ENCODE results near the gene MTX2.
A peak's percentile ranks its signal among the peaks of the same experiment; 100 is the strongest.

The MTX2 gene

DNA sequence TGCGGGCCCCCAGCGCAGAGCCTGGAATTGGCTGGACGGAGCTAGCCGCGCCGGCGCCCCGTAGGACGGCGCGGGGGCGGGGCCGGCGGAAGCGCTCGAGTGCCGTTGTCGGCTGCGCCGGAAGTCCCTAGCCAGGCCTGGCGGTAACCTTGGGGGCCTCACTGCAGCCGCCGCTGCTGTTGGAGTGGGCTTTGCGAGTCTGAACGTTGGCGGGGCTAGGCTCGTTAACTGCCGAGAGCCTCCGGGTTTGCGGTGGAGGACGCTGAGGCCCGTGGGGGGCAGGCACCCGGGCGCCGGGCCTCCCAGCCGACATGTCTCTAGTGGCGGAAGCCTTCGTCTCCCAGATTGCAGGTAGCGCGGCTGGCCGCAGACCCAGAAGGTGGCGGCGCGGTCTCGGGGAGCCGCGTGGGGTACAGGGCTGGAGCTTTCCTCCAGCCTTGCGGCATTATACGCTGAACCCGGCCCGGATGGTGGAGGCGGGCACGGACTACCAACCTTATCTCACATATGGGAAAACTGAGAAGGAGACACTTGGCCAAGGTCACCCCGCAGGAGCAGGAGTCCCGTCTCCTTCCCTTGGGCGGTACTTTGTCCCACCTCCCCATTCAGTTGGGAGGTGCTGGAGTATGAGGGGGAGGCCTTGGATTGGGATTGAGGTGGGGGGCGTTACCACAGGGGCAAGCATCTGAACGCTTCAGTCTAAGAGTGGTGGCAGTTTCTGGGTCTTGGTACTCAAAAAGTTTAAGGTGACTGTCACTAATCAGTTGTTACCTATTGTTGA lies at the start of gene MTX2:
MTX2 (plus strand) TSS at position 124 of the 781 bp plus-strand sequence; CDS start at position 312, 188 bp downstream.
- peak; percentile 69 for DNase-seq

DNA sequence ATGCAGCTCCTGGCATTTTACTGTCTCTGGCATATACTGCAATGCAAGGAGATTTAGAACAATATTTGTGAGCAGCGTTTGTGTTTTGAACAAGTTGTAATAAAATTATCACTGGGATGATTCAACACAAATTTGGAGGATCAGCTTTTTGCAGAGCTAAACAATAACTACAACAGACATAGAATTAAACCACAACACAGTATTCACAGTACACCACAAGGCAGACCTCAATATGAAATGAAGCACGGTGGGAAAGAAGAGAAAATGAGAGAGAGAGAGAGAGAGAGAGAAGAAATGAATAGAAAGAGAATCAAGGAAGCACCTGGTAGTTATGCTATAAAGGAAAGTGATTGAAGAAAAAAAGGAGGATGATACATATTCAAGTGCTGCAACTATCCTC lies 41.4 kb upstream of the MTX2 start:
- no peak for DNase-seq

DNA sequence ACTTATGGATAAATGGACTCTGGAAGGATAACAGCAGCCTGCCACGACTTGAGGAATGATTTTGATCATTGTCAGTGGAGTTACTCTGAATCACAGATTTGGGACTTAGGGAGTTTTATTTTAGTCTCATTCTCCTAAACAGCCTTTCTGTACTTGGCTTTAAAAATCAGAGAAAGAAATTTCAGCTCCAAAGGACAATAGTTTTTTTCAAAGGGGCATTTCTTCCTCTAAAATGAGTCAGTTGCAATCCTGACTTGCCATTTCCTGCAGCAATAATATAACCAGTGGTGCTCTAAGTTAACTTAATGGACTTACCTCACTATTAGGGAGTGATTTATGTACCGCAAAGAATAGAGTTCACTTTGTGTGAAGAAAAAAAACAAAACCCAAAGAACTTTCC lies 35.1 kb upstream of the MTX2 start:
- DNase-seq: no peak

DNA sequence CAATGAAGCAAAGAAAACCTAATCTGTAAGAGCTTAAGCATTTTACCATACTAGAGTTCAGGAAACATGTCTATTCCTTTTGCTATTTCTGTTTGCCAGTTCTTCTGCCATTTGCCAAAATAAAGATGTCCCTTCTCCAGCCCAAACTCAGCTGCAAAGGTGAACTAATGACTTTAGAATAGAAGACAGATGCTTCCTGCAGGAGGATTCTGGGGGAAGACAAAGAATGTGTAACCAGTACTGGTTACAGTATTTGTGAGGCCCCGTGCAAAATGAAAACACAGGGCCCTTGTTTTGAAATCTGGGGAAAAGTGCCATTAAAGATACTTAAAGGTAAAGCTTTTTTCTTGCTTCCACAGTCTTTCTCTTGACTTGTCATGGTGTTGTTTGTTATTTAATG lies 34.3 kb upstream of the MTX2 start:
- DNase-seq: no peak

DNA sequence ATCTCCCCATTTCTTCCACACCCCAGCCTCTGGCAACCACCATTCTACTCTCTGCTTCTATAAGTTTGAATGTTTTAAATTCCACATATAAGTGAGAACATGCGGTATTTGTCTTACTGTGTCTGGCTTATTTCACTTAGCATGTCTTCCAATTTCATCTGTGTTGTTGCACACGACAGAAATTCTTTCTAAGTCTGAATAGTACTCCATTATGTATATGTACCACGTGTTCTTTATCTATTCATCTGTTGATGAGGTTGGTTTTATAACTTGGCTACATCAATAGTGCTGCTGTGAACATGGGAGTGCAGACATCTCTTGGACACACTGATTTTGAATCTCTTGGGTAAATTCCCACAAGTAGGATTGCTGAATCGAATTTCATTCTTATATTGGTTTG lies 31.8 kb upstream of the MTX2 start:
- no peak for DNase-seq

DNA sequence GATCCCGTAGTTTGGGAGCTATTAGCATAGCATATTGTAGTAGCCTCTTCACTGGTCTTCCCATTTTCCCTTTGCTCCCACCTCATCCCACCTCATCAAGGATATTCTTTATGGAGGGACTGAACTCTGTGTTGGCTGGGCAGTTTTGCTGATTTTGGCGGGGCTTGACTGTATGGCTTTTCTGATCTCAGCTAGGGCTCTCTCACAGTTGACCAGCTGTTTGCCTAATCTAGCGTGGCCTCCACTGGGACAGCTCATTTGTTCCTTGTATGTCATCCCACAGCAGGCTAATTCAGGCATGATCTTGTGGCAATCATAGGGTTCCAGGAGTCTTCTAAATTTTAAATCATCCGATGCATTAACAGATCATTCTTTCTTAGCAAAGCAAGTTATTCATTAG lies 30.2 kb upstream of the MTX2 start:
- no peak for DNase-seq

DNA sequence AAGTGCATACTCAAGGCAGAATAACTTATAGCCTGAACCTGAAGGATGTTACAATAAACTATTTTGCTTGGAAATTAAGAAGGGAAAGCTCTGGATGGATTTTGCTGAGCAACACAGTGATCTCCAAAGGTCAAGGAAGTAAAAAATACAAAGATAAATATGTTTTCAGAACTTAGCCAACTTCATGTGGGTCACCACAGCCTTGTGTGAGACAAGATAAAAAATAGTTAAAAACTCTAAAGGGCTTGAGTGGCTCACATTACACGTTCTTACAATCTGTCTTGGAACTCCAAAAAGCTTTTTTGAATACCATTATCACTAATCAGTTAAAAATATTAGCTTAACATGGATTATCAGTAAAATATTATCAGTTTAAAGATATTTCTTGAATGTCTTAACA lies 28.9 kb upstream of the MTX2 start:
- no peak for DNase-seq

DNA sequence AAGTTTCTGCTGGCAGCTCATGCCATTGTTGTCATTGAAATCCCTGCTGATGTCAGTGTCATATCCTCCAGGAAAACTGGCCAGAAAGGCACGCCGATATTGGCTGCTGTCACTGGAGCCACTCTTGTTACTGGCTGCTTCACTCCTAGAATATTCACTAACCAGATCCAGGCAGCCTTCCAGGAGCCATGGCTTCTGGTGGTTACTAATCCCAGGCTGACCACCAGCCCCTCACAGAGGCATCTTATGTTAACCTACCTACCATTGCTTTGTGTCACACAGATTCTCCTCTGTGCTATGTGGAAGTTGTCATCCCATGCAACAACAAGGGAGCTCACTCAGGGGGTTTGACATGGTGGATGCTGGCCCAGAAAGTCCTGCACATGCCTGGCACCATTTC lies 27.0 kb upstream of the MTX2 start:
- no peak for DNase-seq

DNA sequence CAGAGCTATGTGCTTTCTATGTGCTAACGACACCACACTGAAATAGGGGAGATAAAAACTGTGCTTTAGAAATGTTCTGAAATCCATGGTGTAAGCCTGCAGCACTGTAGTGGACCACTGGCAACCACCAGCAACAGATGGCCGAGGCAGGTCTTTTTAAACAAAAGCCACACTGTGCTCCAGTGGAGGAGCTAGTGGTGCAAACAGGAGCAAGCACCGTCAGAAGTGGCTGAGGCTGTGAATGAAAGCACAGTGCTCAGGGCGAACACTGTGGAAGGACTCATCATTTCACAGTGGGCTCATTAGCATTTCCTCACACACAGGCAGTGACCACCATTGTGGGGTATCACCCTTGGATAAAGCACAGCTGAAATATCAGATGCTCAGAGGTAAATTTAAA lies 22.9 kb upstream of the MTX2 start:
- DNase-seq: no peak

DNA sequence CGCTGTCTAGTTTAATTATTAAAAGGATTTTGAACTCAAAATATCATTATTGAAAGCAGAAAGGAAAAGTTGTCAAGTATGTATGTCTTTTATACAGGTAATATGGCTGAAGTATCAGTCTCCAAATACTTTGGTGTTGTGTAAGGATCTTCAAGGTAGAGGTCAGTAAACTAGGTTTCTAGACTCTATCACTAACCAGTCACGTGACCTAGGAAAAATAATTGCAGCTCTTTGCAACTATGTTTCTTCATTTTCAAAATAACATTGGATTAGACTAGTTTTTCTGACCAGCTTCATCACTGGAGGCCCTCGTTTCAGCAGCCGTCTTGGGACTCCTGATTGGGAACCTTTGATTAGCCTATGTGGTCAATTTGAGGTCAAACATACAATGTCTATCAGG lies 21.4 kb upstream of the MTX2 start:
- no peak for DNase-seq

DNA sequence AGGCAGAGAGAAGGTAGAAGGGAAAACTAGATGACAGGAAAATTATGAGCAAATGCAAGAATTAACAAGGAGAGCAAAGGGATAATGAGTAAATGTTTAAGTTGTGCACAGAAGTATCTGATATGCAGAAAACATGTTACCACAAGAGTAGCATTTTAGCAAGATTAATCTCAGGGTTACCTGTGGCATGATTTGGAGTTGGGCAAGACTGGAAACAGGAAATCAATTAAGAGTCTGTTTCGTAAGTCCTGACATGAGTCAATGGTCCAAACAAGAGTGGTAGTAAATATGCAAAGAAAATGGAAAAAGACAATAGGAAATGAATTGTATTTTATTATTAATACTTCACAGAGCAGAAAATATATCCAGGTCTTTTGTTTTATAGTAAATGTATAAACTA lies 17.3 kb upstream of the MTX2 start:
- DNase-seq: no peak

DNA sequence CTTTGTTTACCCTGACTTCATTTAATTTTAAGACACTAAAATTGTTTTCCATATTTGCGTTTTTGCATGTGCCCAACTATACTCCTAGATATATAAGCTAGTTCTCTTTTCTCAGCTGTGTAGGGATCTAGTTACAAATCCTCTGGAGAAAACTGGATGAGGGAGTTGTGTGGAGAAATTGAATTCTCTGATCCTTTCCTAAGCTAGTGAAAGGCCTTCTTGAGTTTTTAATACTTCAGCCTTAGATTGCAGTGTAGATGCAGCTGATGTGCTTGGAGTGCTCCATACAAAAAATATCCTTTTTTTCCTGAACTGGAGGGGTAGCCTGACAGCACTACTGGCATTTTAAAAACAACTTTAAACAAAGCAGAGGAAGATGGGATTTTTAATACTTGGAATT lies 8.6 kb upstream of the MTX2 start:
- DNase-seq: no peak

DNA sequence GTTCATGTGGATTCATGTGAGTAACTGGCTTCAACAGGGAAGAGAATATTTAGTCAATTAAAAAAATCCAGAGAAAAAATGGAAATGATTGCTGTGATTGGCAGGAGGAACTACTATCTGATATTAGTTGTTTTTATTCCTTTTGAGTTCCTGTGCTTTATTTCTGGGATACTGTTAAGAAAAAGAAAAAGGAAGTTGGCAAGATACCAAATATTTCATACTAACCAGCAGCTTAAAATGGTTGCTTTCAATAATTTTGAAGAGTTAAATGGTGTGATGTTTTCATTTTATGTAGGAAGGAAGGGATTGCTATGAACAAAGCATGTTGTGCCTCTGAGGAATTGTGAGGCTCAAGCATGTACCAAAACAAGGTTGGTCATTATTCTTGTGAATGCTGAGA lies 8.1 kb upstream of the MTX2 start:
- no peak for DNase-seq

DNA sequence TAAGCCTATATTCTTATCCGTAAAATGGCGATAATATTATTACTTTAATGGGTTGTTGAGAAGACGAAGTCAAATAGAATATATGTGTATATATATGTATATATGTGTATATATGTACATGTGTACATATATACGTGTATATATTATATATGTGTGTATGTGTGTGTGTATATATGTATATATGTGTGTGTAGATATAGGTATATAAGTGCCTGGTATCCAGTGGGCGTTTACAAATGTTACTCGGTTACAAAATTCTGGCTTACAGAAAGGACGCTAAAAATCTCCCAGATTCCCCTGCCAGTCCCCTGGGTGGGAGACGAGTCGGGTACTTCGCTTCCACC lies 295 bp upstream of the MTX2 start:
- no peak for DNase-seq

DNA sequence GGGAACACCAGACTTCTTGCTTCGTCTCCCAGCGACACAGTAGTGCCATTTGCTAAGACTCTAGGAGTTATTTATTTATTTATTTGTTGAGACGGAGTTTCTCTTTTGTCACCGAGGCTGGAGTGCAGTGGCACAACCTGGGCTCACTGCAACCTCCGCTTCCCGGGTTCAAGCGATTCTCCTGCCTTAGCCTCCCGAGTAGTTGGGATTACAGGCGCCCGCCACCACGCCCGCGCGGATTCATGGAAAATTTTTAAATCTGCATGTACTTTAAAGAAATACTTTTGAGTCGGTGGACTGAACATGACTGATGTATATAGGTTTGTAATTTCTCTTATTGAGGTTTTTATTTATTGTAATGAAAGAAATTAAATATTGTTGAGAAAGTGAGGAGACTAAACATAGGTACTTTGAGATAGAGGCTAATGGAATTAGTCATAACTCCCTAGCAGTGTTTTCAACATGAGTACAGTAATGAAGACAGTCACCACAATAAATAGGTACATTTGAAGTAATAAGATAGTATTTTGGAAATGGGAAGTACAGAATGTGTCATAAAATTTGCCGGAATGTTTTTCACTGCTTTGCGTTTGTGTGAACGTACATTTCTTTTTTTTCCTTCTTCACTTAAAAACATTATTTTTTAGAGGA lies 983 bp downstream of the MTX2 start:
- DNase-seq: no peak

DNA sequence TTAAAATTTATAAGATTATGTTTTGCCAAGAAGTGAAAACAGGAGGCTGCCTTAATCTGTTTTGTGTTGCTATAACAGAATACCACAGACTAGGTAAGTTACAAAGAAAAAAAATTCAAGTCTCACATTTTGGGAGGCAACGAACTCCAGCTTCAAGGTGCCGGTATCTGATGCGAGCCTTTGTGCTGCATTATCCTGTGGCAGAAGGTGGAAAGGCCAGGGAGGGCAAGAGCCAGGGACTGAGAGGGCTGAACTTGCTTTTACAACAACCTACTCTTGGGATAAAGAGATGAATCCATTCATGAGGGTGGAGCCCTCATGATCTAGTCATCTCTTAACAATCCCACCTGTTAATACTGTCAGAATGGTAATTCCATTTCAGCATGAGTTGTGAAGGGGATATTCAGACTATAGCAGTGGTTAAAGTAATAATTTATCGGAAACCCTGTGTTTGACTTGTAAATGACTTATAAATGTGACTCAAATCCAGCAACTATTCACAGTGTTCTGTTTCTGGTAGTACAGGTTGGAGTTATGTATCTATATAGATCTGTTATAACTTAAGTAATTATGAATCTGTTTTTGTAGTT lies 3.7 kb downstream of the MTX2 start:
- no peak for DNase-seq

DNA sequence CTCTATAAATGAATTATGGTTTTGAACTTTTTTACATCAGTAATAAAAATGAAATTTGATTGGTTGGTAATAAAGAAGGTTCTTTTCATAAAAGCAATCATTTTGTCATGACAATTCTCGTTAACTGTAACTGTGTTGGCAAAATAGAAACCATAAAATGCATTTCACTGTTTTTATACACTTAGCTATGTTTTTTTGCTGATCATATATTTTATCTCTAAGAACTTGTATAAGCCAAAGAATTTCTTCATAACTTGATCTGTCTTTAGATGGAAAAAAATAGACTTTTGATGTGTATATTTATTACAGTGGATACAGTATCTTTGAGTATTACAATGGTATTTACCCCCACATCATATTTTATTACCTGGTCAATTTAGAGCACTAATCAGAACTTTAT lies 9.7 kb downstream of the MTX2 start:
- DNase-seq: no peak

DNA sequence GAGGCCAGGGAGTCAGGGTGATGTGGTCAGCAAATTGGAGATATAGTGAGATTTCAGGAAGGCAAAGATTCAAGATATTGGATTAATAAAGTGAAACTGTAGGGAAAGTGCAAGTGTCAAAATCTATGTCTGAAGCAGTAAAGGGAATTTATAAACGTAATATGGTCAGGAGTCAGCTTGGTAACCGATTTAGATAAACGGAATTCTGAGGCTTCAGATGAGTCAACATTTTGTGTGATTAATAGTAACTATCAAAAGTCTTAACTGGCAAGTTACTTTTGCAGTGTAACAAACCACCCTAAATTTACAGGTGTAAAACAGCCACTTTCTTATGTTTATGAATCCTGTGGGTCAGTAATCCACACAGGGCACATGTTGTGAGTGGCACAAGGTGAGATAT lies 10.9 kb downstream of the MTX2 start:
- DNase-seq: no peak

DNA sequence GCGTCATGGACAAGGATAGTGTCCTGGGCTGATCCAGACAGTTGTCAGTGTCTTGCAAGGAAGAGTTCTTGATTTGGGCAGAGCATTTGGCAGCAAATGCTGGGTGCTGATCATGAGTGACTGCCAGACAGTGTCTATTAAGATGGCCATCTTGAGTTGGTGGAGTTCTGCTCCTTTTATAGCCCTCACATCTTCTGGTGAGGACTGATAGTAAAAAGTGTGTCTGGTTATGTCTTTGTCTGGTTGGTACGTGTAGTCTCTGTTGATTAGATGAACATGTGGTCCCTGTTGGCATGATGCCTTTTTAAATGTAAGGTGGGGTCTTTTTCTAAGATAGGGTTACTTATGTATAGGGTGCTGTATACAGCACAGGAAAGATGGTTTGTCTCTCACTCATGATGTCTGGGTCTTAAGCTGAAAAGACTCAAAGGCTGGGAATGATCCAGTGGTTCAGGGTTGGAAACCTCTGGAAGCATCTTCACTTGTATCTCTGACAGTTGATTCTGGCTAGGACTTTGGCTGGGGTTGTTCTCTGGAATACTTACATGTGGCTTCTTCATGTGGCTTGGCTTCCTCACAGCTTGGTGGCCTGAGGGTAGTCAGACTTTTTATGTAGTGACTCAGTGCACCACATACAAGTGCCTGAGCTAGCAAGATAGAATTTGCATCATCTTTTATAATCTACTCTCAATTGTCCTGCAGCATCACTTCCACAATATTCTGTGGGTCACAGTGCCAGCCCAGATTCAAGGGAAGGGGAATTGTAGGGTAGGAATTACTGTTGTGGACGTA lies 11.8 kb downstream of the MTX2 start:
- DNase-seq: no peak

DNA sequence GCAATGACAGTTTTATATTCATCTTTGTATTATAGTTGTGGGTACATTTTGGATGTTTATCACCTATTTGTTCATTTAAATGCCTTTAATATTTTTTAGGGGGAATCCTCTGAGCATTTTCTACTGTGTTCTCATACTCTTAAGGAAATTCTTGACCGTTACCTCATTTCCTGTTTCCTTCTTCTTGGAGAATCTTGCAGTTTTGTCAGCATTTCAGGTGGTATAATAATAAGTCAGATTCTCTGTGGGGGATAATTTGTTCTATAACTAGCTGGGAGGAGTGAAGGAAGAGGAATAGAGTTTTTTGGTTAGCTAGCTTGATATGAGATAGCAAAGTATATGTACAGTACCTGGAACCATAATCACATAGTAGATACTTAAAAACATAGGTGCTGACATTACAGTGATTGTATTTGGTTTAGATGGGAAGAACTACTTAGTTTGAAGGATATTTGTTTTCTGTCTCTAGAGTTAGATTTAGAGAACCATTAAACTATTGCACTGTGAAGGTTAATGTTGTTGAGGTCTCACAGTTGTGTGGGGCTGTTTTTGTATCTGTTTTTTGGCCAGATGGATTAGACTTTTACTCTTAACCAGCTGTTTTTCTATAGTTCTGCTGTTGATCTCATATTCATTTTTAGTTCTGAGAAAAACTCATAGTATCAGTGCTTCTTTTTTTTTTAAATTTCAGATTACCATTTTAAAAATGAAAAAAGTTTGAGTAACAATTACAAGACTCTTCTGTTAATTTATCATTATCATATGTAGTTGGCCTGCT lies 14.2 kb downstream of the MTX2 start:
- no peak for DNase-seq

DNA sequence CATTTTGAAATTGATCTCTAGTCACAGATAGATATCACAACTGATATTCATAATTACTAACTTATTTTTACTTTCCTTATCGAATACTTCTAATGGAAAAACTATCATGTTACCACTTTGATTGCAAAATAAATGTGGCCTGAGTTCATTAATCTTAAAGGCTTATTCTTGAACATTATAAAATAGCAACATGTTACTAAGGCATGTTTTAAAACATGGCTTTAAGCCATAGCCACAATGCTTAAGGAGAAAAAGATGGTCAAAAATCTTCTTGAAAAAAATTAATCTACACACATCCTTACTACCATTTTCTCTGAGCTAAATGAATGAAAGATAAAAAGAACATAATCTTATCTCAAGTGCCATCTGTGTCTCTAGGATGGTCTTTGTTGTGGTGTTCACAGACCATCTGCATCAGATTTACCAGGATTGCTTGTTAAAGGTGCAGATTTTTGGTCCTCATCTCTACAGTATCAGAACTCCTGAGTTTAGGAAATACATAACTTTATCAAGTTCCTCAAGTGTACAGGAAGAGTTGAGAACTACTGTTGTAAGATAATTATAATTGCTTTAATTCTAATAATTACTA lies 15.3 kb downstream of the MTX2 start:
- no peak for DNase-seq

DNA sequence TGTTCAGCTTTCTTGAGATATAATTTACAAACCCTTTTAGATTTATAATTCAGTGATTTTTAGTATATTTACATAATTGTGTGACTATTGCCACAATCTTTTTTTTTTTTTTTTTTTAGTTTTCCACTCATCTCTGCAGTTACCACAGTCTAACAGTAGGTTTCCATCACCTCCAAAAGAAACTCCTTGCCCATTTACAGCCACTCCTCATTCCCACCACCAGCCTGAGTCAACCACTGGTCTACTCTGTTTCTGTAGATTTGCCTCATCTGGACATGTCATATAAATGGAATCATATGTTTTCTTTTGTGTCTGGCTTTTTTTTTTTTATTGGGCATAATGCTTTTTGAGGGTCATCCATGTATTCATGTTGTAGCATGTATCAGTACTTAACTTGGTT lies 16.1 kb downstream of the MTX2 start:
- DNase-seq: no peak

DNA sequence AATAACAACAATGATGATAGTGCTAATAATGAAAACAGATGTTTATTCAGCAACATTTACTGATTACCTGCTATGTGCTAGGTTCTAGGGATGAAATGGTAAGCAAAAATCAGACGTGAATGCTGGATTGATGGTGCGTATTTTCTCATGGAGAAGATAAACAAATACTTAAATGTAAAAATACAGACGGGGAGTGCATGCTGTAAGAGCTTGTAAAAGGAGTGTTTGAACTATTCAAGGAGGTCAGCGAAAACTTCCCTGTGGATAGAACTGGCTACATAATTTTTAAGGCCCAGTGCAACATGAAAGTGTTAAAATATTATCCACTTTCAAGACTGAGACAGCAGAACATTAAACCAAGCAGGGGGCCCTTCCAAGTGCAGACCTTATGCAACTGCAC lies 22.1 kb downstream of the MTX2 start:
- DNase-seq: no peak

All from NCI-H1694 treated with DMSO at 0.1 percent for 48 hours (cell line).